Ramos (cell line): ENCODE data around the gene DCDC2.
"Not testable (repeated sequence)": the region's sequence is repeated elsewhere in the genome, so short reads cannot be mapped to it uniquely, and the experiment has no call there.

Experiments used
- in situ Hi-C: fragments of 300-500 bp; cut with MboI; formaldehyde crosslinking; loops from one replicate; pipeline ENCODE4 v1.14.3; 2022; ENCODE audit warnings: low sequenced_read_pairs; ENCODE audit not compliant: unreplicated experiment

Gene DCDC2

DNA sequence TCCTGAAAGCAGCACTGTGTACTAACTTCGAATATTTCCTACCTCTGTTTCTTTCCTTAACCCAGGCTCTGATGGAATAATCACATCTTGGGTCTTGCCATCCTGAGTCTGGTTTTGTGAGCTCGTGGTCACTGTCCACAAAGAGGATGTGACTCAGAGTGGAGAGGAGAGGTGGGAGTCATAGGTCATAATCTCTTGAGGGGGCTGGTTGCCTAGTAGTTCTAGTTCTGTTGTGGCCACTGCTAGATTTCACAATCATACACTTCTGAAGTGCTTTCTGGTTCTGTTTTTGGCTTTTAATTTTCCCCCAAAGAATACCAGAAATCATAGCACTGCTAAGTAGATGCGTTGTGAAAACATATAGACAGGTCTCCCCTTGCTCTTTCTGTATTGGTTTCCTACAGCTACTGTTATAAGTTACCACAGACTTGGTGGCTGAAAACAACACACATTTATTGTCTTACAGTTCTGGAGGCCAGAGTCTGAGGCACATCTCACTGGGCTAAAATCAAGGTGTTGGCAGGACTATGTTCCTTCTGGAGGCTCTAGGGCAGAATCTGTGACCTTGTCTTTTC is 129.1 kb downstream of the DCDC2 start:
- in situ Hi-C loops: no loop called here

DNA sequence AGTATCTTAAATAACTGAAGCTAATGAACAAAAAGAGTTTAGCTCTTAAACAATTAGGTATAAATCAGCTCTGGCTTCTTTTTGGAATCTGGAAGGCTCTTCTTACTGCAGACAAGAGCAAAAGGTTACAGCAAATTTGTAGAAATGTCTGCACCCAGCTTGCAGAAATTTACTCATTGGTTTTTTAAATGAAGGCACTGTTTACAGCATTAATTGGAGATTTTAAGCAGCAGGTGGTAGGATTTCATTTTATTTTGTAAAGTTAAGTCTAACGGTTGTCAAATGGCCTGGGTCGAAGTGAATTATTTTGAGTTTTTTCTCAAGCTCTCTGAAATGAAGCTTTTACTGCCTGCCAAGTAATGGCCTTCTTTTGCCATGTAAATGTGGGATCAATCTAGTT is 129.7 kb downstream of the DCDC2 start:
- in situ Hi-C loops: no loop called here

DNA sequence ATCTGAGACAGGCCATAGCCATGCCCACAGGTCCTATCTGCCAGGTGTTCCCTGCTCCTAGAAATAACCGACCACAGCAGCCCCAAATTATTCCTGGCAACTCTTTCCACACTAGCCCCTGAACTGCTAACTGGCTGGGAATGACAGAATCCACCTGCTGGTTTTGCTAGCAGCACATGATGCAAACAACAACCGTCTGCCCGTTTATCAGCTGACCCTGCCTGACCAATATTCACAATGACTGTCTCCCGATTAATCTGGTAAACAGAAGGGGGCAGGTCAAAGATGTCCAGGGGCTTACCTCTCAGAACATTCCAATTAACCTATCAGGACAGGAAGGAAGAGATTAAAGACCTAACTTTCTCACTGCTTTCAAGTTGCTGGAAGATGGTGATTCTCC is 130.3 kb downstream of the DCDC2 start:
- in situ Hi-C loops: no loop called here

DNA sequence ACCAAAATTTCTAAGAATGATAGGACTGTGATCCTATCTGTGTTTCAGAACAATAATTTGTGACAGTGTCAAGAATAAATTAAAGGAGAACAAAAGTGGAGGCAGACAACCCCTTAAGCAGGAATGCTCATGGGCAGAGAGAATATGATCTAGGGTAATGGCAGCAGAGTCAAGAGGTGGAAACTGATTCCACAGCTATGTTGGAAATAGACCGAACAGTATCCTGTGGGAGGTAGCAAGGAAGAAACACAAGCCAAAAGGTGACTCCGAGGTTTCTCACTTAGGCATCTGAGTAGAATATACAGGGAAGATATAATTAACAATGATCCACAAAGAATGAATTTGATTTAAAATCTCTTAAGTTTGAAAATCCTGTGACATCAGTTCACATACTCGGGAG is 131.3 kb downstream of the DCDC2 start:
- in situ Hi-C loops: no loop called here

DNA sequence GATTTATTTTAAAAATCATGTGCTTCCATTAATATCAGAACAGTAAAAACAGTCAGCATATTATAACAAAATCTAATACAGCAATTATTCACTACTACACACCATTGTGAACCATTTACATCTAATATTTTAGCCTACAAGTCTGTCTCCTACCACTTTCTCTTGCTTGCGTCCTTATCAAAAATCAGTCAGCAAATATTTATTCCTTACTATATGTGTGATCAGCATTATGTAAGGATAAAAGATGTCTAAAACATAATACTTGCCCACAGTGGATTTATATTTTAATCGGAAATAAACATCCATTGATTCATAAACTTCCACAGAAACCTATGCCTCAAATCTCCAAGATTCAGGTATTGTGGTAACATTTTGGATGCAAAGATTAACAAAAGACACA is 132.0 kb downstream of the DCDC2 start:
- in situ Hi-C loops: no loop called here

DNA sequence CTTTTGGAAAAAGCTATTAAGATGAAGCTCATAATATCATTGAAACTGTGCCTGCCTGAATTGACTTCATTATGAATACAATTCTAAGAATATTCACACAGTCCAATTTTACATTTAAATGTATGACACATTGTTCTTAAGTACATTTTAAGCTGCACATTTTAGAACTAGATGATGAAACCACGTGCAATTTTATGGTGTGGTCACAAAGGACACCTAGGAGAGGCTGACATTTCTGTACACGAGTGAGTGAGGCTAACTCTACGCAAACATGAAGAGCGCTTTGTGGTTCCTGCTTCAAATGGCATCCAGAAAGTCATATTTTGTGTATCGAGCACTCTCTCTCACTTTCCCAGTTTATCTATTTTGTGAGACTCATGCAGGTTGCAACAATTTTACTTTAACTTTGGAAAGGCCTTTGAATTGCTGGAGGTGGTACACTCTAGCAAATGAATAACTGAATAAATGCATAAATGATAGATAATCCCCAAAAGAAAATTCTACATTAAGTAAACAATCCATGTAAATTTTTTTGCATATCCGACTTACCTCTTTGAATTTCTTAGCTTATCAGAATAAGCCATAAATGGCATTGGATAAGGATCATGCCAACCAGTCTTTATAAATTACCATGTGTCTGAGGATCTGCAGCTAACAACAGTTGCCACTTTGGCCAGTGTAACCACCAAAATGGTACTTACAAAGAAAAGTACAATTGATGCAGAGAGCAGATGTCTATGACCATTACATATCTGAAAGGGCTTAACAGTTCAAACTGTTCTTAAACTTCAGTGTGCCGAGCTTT is 134.5 kb downstream of the DCDC2 start:
- in situ Hi-C loops: no loop called here

DNA sequence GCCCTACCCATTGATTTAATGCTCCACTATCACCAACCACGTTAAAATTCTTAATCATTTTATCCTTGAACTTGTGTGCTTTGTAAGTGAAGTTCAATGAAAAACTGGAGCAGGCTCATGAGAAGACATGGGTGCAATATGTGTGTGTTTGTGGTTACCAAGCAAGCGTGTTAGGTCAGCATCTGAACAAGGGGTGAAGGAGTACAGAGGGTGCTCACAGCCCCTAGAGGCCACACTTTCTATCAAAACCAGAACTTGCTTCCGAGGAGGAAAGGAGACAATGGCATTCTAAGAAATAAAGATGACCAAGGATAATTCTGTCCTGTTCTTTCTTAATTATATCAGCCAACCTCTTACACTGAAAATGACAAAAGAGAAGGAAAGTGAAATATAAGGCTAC is 138.2 kb downstream of the DCDC2 start:
- in situ Hi-C loops: no loop called here

GRCh38 chr6:24214984-24215383 is 142.9 kb downstream of the DCDC2 start:
- in situ Hi-C loops: no loop called here

DNA sequence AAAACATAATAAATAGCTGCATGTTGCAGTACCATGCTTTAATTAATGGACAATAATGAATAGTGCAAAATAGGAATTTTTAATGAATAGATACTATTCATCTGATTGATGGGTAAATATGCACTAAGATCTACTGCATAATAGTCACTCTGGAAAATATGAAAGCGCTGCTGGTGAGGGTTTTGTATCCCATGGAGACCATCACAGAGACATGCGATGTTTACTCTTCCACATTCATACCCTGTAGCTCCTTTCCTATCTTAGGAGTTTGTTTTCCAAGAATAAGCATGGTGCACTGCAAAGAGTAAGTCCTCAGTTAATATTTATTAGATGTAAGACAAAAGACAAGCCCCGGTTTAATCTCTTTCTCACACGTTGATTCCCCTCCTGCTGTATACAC is 150.4 kb downstream of the DCDC2 start:
- in situ Hi-C loops: no loop called here

GRCh38 chr6:24205020-24205492 is 152.8 kb downstream of the DCDC2 start:
- in situ Hi-C loops: no loop called here

- in situ Hi-C loops: not testable (repeated sequence)
Measured at GRCh38 chr6:24204113-24204512, 153.7 kb downstream of the DCDC2 start.

GRCh38 chr6:24197892-24198291 is 160.0 kb downstream of the DCDC2 start:
- in situ Hi-C loops: no loop called here

- in situ Hi-C loops: no loop called here
Measured at GRCh38 chr6:24195836-24196597, 161.8 kb downstream of the DCDC2 start.

DNA sequence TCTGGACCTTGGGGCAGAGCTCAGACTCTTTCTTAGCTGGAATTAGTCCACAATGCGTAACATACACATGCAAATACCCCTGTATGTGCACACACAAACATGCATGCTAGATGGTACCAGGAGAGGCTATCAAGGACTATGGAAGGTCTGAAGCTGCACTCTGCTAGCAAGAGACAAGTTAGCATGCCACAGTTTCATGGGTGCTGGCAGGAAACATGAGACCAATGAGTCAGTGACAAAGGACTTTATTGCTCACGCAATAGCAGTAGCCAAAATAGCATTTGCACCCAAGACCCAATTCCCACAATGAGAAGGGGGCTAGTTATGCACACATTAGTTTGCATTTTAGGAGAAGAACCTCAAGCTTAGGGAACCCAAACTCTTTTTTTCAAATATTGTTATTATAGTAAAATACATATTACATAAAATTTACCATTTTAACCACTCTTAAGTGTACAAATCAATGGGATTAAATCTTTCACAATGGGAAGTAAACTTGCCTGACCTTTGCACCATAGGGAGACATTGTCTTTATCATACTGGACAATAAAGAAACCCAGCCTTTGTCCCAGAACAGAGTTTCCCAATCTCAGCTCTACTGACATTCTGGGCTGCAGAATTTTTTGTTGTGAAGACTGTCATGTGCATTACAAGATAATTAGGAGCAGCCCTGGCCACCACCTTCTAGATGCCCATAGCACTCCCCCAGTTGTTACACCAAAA is 162.7 kb downstream of the DCDC2 start:
- in situ Hi-C loops: no loop called here

GRCh38 chr6:24193364-24193763 is 164.5 kb downstream of the DCDC2 start:
- in situ Hi-C loops: no loop called here

GRCh38 chr6:24191346-24191745 is 166.5 kb downstream of the DCDC2 start:
- in situ Hi-C loops: no loop called here

DNA sequence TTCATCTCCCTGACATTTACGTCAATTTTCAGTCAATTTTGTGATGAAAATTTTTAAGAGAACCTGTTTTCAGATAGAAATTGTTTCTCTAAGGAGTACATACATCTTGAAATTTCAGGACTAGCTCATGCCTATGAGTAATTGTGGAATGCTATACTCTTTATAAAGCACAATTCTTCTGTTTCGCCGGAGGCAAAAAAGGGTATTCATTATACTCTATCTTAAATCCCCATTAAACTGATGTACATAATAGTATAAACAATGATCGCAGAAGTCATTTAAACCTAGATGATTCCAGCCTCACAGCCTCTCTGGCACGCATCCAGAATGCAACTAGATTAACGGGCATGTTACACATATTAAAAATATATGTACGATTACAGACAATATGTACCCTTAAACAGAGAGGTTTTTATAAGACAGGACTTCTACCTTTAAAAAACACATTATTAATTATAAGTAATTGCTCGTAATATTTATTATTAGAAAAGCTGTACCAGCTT is 169.2 kb downstream of the DCDC2 start:
- in situ Hi-C loops: no loop called here

DNA sequence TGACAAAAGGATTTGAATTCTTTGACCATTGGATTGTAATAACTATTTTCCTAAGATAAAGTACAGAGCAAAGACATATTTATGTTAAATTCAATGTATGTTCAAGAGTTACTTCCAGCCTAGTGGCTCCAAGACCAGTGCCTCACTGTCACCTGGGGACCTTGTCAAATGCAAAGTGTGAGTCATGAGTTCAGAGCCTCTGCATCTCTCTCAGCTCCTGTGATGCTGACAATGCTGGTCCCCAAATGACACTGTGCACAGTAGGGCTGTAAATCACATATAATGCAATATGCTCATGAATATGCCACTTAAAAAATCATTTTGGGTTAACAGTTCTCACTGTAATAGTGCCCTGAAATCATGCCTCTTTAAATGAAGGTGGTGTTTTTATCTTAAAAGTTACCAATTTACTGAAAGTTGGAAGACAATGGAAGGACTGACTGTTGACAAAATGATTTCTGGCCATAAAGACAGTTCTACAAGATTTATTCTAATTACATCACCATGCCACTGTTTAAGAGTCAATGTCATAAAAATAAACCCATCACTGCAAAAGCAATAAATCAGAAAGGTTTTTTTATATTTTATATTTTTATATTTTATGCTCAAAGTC is 169.8 kb downstream of the DCDC2 start:
- in situ Hi-C loops: no loop called here

GRCh38 chr6:24186349-24186748 is 171.5 kb downstream of the DCDC2 start:
- in situ Hi-C loops: no loop called here

- in situ Hi-C loops: no loop called here
Measured at GRCh38 chr6:24183584-24183983, 174.3 kb downstream of the DCDC2 start.
